AG20443 (cell line): Measurements from ENCODE around the gene EIF1.
A peak's percentile ranks its signal among the peaks of the same experiment; 100 is the strongest.
"Not testable (repeated sequence)": the region's sequence is repeated elsewhere in the genome, so short reads cannot be mapped to it uniquely, and the experiment has no call there.

Source experiments
- DNase-seq: peaks from one replicate; pipeline ENCODE4 v3.0.0; 2012; ENCODE audit warnings: low spot score, mixed read lengths

Gene EIF1

DNA sequence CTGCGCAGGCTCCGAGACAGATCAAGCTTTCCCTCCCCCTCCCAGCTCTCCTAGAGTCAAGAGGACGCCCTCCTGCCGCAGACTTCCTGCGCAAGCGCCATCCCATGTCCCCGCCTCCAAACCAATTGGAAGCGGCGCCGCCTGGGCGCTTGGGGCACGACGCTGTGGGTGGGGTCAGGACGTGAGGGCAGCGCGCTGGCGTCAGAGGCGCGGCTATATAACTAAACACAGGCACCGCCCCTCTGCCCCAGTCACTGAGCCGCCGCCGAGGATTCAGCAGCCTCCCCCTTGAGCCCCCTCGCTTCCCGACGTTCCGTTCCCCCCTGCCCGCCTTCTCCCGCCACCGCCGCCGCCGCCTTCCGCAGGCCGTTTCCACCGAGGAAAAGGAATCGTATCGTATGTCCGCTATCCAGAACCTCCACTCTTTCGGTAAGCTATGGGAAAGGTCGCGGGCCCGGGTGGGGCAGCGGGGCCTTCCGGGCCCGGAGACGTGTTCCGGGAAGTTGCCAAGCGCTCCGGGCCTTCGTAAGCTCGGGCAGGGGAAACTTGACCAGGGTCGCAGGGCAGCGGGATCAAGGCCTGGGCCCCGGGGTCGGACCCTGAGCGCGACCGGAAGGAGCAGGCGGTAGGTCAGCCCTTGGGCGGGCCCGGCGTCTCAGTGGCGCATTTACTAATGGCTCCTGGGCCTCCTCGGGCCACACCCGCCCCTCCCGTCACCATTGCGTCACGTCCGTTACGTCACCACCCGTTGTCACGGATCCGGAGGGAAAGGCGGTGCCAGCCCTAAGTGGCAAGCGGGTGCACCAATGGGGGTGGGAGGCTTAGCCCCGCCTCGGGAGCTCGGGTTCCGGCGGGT, at the start of gene EIF1:
TSS of gene EIF1 (plus strand) at position 245 of the 856 bp plus-strand sequence. CDS start at position 399, 154 bp downstream.
- DNase-seq = peak; percentile 97

DNA sequence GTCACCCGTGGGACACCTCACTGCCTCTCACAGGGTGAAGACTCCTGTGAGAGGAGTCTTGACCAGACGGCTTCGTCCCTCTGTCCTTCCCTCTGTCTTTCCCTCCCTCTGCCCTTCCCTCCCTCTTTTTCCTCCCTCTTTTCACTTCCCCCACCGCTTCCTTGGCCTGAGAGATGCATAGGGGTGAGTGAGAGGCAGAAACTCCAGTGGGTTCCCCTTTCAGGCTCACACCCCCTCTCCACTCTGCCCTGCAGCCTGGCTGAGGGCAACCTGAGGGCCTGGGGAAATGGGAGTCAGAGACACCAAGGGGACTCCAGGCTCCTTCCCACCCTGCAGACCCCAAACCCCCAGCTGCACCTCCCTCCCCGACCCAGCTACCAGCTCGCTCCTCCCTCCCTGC, 49.7 kb upstream of the EIF1 start:
- DNase-seq = no peak

DNA sequence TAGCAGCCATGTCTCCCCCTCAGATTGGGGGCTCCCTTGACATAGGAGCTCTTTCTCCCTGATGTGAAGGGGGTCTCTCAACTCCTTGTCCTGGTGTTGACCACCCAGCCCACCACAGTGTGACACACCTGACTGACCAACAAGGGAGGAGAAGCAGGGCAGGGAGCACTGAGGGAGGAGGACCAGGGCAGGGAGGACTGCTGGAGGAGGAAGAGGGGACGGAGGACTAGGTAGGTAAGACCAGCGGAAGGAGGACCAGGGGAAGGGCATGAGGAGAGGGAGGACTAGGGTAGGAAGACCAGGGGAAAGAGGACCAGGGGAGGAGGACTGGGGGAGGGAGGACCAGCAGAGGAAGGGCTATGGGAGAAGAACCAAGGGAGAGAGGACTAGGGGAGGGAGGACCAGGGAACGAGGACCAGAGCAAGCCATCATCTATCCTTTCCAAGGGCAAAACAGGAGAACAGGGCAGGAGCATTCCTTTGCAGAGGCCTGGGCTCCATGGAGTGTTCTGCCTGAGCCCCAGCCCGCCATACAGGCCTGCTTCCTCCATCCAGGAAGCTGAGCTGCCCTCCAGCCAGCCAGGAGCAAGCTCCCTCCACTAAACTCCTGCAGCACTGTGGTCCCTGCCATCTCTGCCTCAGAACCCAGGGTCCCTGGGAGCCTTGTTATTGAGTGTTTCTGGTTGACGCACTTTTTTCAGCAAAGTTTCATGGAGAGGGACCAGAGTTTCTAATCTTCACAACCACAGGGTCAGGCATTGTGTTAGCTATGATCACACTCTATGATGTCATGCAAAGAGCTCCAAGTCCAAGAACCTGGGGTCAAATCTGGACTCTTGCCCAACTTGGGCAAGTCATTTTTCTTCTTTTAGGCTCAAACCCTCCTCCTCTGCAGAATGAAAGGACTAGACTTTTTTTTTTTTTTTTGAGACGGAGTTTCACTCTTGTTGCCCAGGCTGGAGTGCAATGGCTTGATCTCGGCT, 48.9 kb upstream of the EIF1 start:
- no peak for DNase-seq

DNA sequence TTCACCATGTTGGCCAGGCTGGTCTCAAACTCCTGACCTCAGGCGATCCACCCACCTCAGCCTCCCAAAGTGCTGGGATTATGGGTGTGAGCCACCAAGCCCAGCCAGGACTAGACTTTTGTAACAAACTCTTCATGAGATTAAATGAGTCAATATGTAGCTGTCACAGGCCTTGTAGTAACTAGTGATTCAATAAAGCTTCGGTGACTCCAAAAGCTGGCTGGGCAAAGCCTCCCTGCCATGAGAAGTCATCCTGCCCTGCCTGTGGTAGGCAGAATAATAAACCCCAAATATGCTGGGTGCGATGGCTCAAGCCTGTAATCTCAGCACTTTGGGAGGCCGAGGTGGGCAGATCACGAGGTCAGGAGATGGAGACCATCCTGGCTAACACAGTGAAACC, 48.1 kb upstream of the EIF1 start:
- not testable (repeated sequence) for DNase-seq

DNA sequence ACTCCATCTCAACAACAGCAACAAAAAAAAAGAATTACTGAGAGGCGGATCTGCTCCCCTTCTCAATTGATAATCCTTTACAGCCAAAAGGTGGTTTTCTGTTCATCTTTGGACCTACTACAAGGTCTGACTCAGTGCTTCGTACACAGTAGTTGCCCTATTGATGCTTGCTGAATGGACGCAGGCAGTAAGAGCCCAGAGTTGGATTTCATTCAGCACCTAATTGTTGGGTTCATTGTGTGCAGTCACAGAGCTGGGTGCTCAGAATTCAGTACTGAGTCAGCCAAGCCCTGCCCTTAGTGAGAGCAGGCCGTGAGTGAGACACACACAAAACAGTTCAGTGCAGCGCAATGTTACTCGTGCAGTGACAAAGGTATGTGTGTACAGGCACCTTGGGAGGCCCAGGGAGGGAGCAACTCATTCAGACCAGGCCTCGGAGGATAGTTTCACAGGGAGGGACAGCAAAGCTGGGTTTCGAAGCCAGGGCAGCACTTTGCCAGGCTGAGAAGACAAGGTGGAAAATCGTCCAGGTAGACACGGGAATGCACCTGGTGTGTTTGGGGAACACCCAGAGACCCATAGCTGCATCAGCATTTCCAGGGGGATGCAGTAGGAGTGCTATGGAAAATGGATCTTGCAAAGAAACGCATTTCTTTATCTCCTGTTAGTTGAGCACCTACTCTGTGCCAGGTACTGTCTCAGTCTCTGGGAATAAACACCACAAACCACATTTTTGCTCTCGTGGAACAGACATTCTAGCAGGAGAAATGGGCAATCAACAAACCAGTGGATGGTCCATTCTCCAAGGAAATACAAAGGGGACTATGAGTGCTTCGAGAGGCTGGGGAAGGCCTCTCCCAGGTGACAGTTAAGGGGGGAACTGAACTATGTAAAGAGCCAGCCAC, 46.2 kb upstream of the EIF1 start:
- no peak for DNase-seq

DNA sequence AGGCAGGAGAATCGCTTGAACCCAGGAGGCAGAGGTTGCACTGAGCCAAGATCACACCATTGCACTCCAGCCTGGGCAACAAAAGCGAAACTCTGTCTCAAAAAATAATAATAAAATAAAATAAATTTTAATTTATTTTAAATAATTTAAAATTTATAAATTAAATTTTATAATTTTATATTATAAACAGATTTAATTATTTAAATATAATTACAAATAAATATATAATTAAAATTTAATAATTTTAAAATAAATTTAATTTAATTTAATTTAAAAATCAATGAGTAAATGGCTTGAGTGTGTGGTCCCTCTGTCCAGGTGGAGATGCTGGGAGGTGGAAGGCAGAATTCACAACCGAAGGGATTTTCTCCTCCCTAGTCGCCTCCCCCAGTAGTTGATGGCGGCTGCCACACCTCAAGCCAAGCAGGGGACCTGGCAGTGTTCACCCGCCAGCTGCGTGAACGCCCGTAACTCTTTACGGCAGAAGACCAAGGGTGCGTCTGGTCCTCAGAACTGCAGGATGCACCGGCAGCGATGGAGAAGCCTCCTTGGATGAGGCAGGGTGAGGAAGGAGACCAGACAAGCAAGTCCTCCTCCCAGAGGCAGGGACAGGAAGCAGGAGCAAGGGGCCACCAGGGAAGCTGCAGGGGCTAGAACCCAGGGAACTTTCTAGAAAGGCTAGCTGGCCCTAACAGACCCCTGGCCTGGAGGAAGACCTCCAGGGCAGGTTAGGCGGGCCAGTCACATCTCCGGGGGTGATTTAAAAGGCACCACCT, 41.5 kb upstream of the EIF1 start:
- no peak for DNase-seq

DNA sequence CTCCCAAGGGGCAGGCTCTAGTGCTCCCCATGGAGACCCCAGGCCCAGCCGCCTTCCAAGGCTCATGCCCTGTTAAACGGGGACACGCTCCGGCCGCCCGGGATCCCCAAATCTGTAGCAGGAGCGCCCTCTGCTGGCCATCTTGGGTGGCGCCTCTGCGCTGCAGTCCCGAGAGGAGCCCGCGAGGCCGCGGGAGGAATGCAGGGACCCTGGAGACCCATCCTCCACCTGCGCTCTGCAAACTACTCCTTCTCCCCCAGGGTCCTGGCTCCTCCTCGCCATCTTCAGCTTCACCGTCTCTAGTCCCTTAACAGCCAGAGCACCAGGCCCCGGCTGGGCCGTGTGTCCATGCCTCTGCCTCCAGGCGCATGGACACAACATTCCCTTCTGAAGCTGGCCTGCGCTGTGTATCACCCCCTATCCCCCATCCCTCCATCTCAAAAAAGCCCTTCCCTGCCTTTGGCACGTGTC, 40.7 kb upstream of the EIF1 start:
- peak; percentile 90 for DNase-seq

DNA sequence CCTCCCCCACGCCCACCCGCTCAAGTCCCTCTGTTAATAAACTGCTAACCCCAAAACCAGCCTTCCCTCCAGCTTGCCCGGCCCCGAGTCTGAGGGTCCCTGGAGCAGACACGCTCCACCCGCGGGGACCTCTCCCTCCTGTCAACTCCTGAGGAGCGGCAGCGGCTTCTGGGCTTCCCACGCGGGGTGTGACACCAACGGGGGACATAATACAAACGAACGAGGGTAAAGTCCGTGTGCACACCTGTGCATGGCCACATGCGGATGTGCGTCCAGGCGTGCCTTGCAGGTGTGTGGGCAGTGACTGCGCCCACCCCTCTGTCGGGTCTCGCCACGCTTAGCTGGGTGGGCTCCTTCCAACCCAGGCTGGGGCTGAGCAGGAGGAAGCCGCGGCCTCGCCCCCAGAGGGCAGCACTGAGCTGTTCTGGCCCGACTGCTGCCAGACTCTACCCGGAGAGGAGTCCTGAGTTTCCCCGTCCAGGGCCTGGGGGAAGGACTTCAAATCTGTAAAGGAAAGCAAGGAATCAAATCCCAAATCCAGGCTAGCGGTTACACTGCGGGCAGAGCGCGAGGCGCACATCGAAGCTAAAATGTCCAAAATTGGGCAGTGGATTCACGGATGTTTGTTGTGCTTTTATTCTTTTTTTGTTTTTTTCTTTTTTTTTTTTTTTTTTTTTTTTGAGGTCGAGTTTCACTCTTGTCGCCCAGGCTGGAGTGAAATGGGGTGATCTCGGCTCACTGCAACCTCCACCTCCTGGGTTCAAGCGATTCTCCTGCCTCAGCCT, 40.1 kb upstream of the EIF1 start:
- DNase-seq = peak; percentile 92

DNA sequence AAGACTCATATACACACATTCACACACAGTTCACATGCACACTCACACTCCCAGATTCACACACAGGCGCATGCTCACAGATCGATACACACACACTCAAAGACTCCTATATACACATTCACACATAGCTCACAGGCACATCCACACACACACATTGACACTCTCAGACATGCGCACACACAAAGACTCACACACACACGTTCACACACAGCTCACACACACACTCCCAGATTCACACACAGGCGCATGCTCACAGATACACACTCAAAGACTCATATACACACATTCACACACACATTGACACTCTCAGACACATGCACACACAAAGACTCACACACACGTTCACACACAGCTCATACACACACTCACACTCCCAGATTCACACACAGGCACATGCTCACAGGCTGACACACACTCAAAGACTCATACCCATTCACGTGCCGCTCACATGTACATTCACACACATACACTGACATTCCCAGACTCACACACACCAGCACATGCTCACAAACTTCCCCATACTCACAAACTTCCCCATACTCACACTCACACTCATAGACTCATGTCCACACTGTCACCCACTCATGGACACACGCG, 38.7 kb upstream of the EIF1 start:
- no peak for DNase-seq

DNA sequence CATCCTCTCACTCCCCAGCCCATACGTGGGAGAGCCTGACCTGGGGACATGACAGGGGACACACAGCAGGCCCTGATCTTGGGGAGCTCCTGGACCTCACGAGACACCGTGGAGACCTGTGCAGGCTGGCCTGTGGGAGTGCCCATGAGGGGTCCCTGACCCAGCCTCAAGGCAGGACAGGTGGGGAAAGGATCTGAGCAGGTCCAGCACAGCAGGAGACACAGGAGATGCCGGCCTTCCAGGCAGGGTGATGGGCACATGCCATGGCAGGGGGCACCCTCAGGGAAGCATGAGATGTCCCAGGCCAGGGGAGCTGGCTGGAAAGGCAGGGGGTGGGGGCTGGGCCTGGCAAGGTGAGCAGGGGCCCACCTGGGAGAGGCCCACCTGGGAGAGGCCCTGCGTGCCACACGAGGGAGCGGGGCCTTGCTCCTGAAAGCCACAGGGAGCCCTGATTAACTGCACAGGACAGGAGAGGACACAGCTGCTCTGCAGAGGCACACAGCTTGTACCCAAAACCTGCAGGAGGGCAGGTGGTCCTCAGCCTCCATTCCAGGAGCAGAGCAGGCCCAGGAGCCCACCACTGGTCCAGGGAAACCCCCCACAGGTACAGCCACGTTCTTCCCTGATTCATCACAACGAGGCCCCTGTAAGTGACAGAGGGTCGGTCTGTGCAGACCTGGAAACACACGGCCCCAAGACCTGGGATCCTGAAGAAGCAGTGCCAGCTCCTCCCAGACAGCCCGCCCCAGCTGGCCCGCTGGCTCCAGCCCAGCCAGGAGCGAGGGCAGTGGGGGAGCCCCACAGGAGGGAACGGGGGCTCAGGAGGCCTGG, 37.7 kb upstream of the EIF1 start:
- DNase-seq = no peak

DNA sequence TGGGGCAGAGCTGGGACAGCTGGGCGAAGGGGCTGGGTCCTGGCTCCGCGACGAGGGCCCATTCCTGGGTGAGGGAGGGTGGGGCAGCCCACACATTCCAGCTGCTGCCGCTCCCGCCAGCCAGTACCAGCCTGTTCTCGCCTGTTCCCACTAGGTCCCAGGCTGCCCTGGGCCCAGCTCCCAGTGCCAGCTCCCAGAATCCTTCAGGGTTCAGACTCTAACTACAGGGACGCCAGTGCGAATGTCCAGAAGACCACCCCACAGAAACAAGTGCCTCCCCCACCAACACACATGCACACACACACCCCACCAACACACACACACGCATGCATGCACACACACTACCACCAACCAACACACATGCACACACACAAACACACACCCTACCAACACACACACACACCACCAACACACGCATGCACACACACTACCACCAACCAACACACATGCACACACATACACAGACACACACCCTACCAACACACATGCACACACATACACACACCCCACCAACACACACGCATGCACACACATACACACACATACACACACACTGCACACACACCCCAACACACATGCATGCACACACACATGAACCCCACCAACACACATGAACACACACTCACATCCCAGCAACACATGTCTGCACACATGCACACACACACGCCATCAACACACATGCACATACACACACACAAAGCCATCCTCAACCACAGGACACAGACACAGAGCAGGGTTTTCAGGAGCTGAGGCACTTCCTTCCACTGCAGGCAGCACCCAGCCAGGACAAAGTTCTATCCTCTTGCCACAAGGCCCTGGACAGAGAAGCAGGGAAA, 36.8 kb upstream of the EIF1 start:
- peak; percentile 45 for DNase-seq

DNA sequence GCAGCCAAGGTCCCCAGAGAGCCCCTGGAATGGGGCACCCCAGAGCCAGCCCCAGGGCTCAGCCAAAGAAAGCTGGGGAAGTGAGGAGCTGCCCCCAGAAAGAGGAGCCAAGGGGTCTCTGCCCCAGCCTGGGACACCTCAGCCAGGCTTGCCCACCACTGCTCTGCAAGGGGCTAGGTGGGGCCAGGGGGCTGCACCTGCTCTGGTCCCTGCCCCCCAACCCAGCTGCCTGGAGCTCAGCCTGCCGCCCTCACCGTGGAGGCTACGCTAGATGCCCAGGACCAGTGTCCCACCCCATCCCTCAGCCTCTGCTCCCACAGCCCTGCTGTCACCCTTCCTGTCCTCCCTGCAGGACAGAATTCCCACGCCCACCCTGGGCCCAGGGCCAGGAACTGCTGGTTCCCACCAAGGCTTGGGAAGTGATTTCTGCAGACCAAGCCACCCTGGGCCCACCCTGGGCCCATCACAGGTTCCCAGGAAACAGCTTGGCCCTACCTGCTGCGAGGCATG, 36.2 kb upstream of the EIF1 start:
- DNase-seq = no peak

DNA sequence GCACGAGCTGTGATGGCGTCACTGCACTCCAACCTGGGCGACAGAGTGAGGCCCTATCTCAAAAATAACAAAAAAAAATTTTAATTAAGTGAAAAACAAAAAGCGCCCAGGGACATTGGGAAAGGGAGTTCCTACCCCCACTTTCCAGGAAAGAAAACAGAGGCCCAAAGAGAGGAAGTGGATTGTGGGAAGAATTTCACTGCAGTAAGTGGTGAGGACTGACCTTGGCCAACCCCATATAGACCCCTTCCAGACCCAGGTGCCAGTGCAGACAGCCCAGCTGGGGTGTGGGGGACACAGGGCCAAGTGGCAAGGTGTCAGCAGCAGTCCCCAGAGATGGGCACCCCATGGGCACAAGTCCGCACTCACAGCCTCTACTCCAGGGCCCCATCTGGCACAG, 35.3 kb upstream of the EIF1 start:
- DNase-seq = no peak

DNA sequence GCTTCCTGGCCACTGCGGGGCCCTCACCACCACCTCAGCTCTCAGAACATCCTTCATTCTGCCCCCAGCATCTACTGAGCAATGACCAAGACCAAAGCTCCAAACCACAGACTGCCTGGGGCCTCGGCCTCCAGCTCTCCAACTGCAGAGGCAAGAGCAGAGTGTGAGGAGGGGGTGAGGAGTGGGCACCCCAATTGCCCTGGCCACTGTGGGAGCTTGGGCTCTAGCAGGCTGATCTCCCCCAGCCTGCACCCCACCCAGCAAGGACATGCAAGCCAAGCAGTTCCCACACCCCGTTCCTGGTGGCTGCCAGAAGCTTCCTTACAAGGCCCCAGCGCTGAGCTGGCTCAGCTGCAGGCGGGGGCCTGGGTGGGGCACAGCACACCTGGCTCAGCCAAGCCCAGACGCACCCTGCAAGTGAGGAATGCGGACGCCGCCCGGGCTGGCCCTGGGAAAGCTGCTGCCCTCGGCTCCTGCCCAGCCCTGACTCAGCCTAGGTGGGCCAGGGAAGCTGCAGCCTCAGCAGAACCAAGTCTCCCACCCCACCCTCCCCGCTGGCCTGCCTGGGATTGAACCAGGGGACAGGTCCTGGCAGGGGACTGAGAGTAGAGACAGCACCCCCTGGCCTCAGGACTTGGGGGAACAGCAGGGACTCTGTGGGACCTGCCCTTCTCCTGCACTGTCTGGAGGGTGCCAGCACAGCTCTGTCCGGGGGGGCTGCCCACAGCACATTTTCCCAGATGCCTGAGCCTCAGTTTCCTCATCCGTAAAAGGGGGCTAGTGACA, 34.6 kb upstream of the EIF1 start:
- no peak for DNase-seq

DNA sequence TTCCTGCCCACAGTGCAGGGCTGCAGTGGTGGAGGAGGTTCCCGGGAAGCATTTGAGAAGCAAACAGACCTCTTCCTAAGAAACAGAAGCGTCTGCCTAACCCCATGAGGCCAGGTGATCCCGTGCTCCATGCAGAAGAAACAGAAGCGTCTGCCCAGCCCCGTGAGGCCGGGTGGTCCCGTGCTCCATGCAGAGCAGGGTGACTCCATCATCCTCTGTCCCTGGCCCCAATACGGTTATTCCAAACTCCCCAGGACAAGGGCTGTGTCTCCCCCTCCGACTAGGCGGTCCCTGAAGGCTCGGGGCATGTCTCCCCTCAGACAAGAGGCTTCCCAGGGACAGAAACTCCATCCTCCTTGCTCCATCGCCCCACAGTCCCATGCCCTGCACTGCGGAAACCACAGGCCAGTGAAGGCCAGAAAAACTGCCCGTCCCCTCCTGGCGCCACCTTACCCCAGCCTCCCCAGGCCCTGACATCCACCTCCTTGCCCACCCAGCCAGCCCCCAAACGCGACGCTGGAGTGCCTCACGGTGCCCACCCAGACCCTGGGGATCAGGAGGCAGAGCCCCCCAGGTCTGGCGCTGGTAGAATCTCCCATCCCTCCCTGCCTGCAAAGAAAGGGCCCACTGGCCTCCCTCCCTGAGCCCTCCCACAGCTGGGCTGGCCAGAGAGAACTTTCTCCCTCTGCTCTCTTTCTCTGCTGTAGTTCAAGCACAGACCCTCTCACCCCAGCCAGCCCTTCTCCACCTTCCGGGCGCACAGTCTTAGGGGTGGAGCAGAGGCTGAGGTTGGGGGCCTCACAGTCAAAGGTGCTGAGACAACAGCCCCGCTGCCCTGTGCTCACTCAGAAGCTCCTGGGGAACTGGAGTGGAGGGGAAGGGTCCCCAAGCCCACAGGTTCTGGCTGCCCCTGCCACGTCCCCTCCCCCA, 33.7 kb upstream of the EIF1 start:
- no peak for DNase-seq
